ENCODE results near the gene BCR. TPM values are rescaled to one million over a fixed set of nuclear protein-coding genes. Genes with fewer than 3 reads are reported as not detected.

BCR gene
- polyA plus RNA-seq, 1 donor from 2014 or later = 57.5 TPM

DNA sequence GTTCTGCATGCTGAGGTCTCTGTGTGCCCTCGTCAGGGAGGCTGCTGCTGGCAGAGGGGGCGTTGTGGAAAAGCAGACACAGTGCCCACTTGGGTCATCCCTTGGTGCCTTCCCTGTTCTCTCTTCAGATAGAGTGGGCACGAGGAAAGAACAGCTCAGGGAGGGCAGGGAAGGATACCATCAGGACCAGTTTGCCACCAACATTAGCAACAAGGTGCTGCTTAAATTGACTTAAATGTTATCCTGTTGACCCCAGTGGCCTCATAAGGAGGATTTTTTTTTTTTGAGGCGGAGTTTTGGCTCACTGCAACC, 91.2 kb downstream of the BCR start:
- Histone ChIP-seq H4K20me1 (ENCODE audit: insufficient read depth) (no peaks in the 10 kb centered on the region), H3K4me3 (ENCODE audit: low read length) (no peak overlapping the region), H3K9ac (ENCODE audit: low read length) (no peak overlapping the region), H3K9me3 (ENCODE audit: low read length) (no peaks in the 10 kb centered on the region), H3K79me2 (replicated peaks; ENCODE audit: insufficient read depth, low read length) (no peaks in the 10 kb centered on the region), H3K27ac (ENCODE audit: low read length) (no peak overlapping the region), H3K4me2 (ENCODE audit: low read length) (no peak overlapping the region), H3K9me2 (ENCODE audit: insufficient read depth, low read length) (no peaks in the 10 kb centered on the region), H3F3A (ENCODE audit: insufficient read depth, low read length, poor library complexity, severe bottlenecking) (no peaks in the 10 kb centered on the region), H2AFZ (ENCODE audit: low read depth, low read length) (no peak overlapping the region), H3K36me3 (ENCODE audit: insufficient read depth, low read length) (no peaks in the 10 kb centered on the region), H3K27me3 (ENCODE audit: insufficient read depth, low read depth, low read length) (no peaks in the 10 kb centered on the region)
- no peak for TF ChIP-seq RAD21 (conservative IDR thresholded peaks at IDR 0.05)
- TF ChIP-seq TAF1 (IDR thresholded peaks at IDR 0.05; ENCODE audit: low read depth) = no peak
- TF ChIP-seq, protein P1, sequence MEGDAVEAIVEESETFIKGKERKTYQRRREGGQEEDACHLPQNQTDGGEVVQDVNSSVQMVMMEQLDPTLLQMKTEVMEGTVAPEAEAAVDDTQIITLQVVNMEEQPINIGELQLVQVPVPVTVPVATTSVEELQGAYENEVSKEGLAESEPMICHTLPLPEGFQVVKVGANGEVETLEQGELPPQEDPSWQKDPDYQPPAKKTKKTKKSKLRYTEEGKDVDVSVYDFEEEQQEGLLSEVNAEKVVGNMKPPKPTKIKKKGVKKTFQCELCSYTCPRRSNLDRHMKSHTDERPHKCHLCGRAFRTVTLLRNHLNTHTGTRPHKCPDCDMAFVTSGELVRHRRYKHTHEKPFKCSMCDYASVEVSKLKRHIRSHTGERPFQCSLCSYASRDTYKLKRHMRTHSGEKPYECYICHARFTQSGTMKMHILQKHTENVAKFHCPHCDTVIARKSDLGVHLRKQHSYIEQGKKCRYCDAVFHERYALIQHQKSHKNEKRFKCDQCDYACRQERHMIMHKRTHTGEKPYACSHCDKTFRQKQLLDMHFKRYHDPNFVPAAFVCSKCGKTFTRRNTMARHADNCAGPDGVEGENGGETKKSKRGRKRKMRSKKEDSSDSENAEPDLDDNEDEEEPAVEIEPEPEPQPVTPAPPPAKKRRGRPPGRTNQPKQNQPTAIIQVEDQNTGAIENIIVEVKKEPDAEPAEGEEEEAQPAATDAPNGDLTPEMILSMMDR (IDR thresholded peaks at IDR 0.05; ENCODE audit: poor library complexity, severe bottlenecking) = no peak

GRCh38 chr22:23272371-23272770, 92.1 kb downstream of the BCR start:
- no peaks in the 10 kb centered on the region for H3F3A ChIP-seq (ENCODE audit: insufficient read depth, low read length, poor library complexity, severe bottlenecking)
- TF ChIP-seq MXI1 (conservative IDR thresholded peaks at IDR 0.05; ENCODE audit: poor library complexity, severe bottlenecking) (no peak), SMC3 (conservative IDR thresholded peaks at IDR 0.05; ENCODE audit: poor library complexity) (no peak), EZH2 (IDR thresholded peaks at IDR 0.05; ENCODE audit: borderline replicate concordance, insufficient read depth, low read length, poor library complexity, severe bottlenecking) (no peak), REST (IDR thresholded peaks at IDR 0.05; ENCODE audit: borderline replicate concordance) (no peak), TAF1 (IDR thresholded peaks at IDR 0.05; ENCODE audit: low read depth) (no peak), EP300 (conservative IDR thresholded peaks at IDR 0.05; ENCODE audit: poor library complexity, severe bottlenecking) (no peak), RAD21 (conservative IDR thresholded peaks at IDR 0.05) (no peak), POLR2AphosphoS5 (IDR thresholded peaks at IDR 0.05) (no peak)
- TF ChIP-seq, protein P1 (IDR thresholded peaks at IDR 0.05; ENCODE audit: poor library complexity, severe bottlenecking) = no peak
- no peak overlapping the region for H3K27ac ChIP-seq (ENCODE audit: low read length)
- H4K20me1 ChIP-seq (ENCODE audit: insufficient read depth) = no peaks in the 10 kb centered on the region
- H3K9me3 ChIP-seq (ENCODE audit: low read length) = no peaks in the 10 kb centered on the region
- no peak overlapping the region for H3K9ac ChIP-seq (ENCODE audit: low read length)
- H3K79me2 ChIP-seq (replicated peaks; ENCODE audit: insufficient read depth, low read length) = no peaks in the 10 kb centered on the region
- no peaks in the 10 kb centered on the region for H3K9me2 ChIP-seq (ENCODE audit: insufficient read depth, low read length)
- no peak overlapping the region for H3K4me2 ChIP-seq (ENCODE audit: low read length)
- H3K36me3 ChIP-seq (ENCODE audit: insufficient read depth, low read length) = no peaks in the 10 kb centered on the region
- no peak overlapping the region for H3K4me3 ChIP-seq (ENCODE audit: low read length)
- H2AFZ ChIP-seq (ENCODE audit: low read depth, low read length) = no peak overlapping the region
- H3K27me3 ChIP-seq (ENCODE audit: insufficient read depth, low read depth, low read length) = no peaks in the 10 kb centered on the region
